DND-41 (cell line): ENCODE measurements around the gene PAK5.

Source experiments
- ATAC-seq: fragments of 200-7000 bp; cut with Tn5 transposase; 3 replicates; pipeline ENCODE4 v1.9.1; 2021; ENCODE audit warnings: low read depth; ENCODE audit not compliant: insufficient read depth
- DNase-seq: peaks from one replicate; pipeline ENCODE4 v3.0.0-alpha.2; 2020
- H2AFZ ChIP-seq: 2 replicates; pipeline ENCODE4 v1.6.0; 2012; ENCODE audit warnings: low read depth, low read length
- H3K27ac ChIP-seq: 2 replicates; pipeline ENCODE4 v1.5.1; 2012; ENCODE audit warnings: low read length, inconsistent platforms
- H3K27me3 ChIP-seq: fragments of 200-600 bp; sonication (generic); 2 replicates; pipeline ENCODE4 v1.6.0; 2012; ENCODE audit warnings: low read length, mild to moderate bottlenecking, inconsistent platforms; ENCODE audit not compliant: insufficient read depth, poor library complexity
- H3K36me3 ChIP-seq: 2 replicates; pipeline ENCODE4 v1.5.1; 2012; ENCODE audit warnings: low read length, inconsistent platforms; ENCODE audit not compliant: insufficient read depth
- H3K4me1 ChIP-seq: 2 replicates; pipeline ENCODE4 v1.5.1; 2012; ENCODE audit warnings: mild to moderate bottlenecking, low read length; ENCODE audit not compliant: insufficient read depth
- H3K4me2 ChIP-seq: 2 replicates; pipeline ENCODE4 v1.6.0; 2012; ENCODE audit warnings: mild to moderate bottlenecking, moderate library complexity, low read length, inconsistent platforms; ENCODE audit not compliant: insufficient read depth
- H3K4me3 ChIP-seq, 2 experiments: fragments of 200-600 bp in 1 of 2; shearing (Covaris generic) in 1 of 2; 2 replicates each; pipeline ENCODE4 v1.5.1; 2012 to 2016; ENCODE audit warnings: inconsistent platforms in 2 of 2, low read length in 2 of 2, mild to moderate bottlenecking in 2 of 2, low read depth in 1 of 2, moderate library complexity in 1 of 2
- H3K79me2 ChIP-seq: 2 replicates; pipeline ENCODE4 v1.6.0; 2012; ENCODE audit warnings: low read length, inconsistent platforms; ENCODE audit not compliant: insufficient read depth
- H3K9ac ChIP-seq: 2 replicates; pipeline ENCODE4 v1.6.0; 2012; ENCODE audit warnings: low read depth, mild to moderate bottlenecking, inconsistent platforms, low read length, moderate library complexity
- H3K9me3 ChIP-seq: 2 replicates; pipeline ENCODE4 v1.5.1; 2012; ENCODE audit warnings: low read length, moderate library complexity, mild to moderate bottlenecking, inconsistent platforms; ENCODE audit not compliant: insufficient read depth, severe bottlenecking
- H4K20me1 ChIP-seq: 2 replicates; pipeline ENCODE4 v1.6.0; 2012; ENCODE audit warnings: low read length; ENCODE audit not compliant: insufficient read depth
- CTCF ChIP-seq: IDR thresholded peaks from 2 replicates; pipeline ENCODE4 v1.5.1; 2012; ENCODE audit warnings: borderline replicate concordance, low read length, moderate library complexity, mild to moderate bottlenecking; ENCODE audit not compliant: poor library complexity, severe bottlenecking; ENCODE audit errors: extremely low read depth
- EZH2 ChIP-seq: IDR thresholded peaks from 3 replicates; pipeline ENCODE4 v1.6.1; 2012; ENCODE audit warnings: borderline replicate concordance, low read depth, mild to moderate bottlenecking, moderate library complexity, low read length, inconsistent platforms; ENCODE audit not compliant: severe bottlenecking

The PAK5 gene

GRCh38 chr20:9520086-9520485 is 318.8 kb downstream of the PAK5 start:
- no peak overlapping the region for H3K4me3 ChIP-seq
- H3K9ac ChIP-seq: no peak overlapping the region
- H3K36me3 ChIP-seq: no peaks in the 10 kb centered on the region
- no peak overlapping the region for H2AFZ ChIP-seq
- no peak for ATAC-seq
- H3K9me3 ChIP-seq: no peaks in the 10 kb centered on the region
- no peaks in the 10 kb centered on the region for H3K79me2 ChIP-seq
- no peak overlapping the region for H3K4me2 ChIP-seq
- TF ChIP-seq EZH2 (no peak), CTCF (no peak)
- no peak overlapping the region for H3K27ac ChIP-seq
- DNase-seq: no peak
- H3K27me3 ChIP-seq: peaks cover 10% of the 10 kb centered on the region
- no peaks in the 10 kb centered on the region for H4K20me1 ChIP-seq
- no peaks in the 10 kb centered on the region for H3K4me1 ChIP-seq

- Histone ChIP-seq H3K4me3 (no peak overlapping the region), H3K79me2 (no peaks in the 10 kb centered on the region), H2AFZ (no peak overlapping the region), H3K9me3 (no peaks in the 10 kb centered on the region), H3K9ac (no peak overlapping the region), H3K27ac (no peak overlapping the region), H3K4me1 (no peaks in the 10 kb centered on the region), H4K20me1 (no peaks in the 10 kb centered on the region), H3K4me2 (no peak overlapping the region), H3K27me3 (peaks cover 10% of the 10 kb centered on the region), H3K36me3 (no peaks in the 10 kb centered on the region)
- TF ChIP-seq EZH2 (no peak), CTCF (no peak)
- ATAC-seq (no peak), DNase-seq (no peak)
Measured at GRCh38 chr20:9518576-9519175, 320.2 kb downstream of the PAK5 start.

GRCh38 chr20:9517297-9518162 is 321.3 kb downstream of the PAK5 start:
- no peaks in the 10 kb centered on the region for H3K4me1 ChIP-seq
- no peak overlapping the region for H2AFZ ChIP-seq
- no peak overlapping the region for H3K4me3 ChIP-seq
- H3K79me2 ChIP-seq: no peaks in the 10 kb centered on the region
- no peaks in the 10 kb centered on the region for H3K9me3 ChIP-seq
- H3K4me2 ChIP-seq: no peak overlapping the region
- H3K27ac ChIP-seq: no peak overlapping the region
- DNase-seq (no peak), ATAC-seq (no peak)
- H3K36me3 ChIP-seq: no peaks in the 10 kb centered on the region
- H3K27me3 ChIP-seq: peaks cover 10% of the 10 kb centered on the region
- H3K9ac ChIP-seq: no peak overlapping the region
- no peak for TF ChIP-seq CTCF
- no peak for TF ChIP-seq EZH2
- H4K20me1 ChIP-seq: no peaks in the 10 kb centered on the region
